Bone marrow (tissue), 2 donors: ENCODE measurements around the gene PUS10.
"Not testable (repeated sequence)": the region's sequence is repeated elsewhere in the genome, so short reads cannot be mapped to it uniquely, and the experiment has no call there.

Source experiments
- DNase-seq, 2 donors: peaks; one replicate each; lab custom pipeline; 2025; lab: John Stamatoyannopoulos, UW

Gene PUS10

DNA sequence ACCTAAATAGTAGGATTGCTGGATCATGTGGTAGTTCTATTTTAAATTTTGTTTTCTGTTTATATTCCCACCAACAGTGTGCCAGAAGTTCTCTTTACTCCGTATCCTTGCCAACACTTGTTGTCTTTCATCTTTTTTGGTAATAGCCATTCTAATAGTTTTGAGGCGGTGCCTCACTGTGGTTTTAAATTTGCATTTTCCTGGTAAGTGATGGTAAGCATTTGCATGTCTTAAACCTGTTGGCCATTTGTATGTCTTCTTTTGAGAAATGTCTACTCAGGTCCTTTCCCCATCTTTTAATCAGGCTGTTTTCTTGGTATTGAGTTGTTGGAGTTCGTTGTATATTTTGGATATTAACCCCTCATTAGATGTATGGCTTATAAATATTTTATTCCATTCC lies 85.1 kb downstream of the PUS10 start:
- no peak for DNase-seq

DNA sequence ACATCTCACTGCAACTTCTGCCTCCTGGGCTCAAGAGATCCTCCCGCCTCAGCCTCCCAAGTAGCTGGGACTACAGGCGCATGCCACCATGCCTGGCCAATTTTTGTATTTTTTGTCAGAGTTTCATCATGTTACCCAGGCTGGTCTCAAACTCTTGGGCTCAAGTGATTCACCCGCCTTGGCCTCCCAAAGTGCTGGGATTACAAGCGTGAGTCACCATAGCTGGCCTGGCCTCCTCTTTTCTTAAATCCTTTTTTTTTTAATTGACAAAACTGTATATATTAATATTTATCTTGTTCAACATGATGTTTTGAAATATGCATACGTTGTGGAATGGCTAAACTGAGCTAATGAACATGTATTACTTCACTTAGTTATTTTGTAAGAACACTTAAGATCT lies 86.0 kb downstream of the PUS10 start:
- DNase-seq, result not testable (repeated sequence)

DNA sequence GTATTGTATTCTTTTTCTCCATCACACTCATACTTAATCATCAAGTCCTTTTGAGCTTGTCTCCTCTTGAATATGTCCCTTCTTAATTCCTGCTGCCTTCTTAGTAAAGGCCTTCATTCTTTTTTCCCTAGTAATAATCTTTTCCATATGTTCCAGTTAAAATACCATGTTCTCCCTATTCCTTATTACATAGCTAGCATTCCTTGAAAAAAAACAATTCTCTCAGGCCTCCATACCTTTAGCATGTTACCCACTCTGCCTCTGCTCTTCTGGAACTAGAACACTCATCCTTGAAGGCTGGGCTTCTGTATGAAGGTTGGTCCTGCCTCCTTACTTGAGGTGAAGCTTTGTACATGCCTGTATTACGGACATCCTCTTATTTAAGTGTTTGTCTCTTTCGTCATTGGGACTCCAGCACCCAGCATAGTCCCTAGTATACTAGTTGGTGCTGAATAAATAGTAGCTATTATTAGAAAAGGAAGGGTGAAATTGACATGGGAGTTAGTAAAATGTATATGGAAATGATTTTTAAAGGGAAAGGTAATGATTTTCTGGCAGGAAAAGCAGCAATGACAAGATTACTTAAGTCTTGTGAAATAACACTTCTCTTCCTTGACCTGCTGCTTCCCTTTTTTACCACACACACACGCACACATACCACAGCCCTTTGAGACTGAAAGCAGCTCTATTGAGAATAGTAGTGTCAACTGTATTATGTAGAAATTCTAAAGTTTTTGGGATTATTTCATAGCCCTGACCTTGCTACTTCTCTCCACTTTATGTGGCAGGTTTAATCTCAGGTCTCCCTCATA lies 91.1 kb downstream of the PUS10 start:
- DNase-seq, result peak in 1 of 2 donors; percentile 84

DNA sequence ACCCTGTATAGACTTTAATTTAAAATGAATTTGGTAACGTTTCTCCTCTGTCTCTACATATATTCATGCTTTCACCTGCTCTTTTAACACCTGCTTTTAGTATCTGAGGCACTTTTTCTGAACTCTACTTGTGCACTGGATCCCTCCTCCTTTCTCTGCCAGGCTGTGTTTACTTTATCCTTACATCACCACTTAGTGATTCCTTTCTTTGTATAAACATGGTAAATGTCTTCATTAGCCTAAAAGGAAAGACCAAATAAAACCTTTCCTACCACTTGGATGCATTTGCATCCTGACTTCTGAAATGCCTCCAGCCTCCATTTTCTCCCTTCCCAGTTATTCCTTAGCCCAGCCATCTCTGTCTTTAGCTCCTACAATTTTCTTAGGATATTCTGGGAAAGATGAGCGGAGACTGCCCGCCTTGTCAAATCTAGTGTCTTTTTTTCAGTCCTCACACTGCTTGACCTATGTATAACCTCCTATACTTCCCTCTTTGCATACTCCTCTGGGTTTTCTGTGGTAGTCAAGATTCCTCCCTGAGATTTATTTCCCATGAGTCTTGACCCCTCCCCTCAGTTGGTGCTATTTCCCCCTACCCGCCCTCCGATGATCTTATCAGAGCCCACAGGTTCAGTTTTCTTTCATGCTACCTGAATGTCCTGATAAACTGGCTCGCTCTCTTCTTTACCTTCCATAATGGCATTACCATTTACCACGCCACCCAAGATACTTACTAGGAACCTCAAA lies 91.9 kb downstream of the PUS10 start:
- no peak for DNase-seq

DNA sequence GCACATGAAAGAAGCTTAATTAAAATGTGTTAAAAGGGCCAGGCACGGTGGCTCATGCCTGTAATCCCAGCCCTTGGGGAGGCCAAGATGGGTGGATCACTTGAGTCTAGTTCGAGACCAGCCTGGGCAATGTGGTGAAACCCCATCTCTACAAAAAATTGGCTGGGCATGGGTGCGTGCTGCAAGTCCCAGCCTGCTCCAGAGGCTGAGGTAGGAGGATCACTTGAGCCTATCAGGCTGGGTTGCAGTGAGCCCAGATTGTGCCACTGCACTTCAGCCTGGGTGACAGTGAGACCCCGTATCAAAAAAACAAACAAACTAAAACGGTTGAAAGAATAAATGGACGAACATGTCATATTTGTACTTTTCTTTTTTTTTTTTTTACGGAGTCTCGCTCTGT lies 110.7 kb downstream of the PUS10 start:
- no peak for DNase-seq

DNA sequence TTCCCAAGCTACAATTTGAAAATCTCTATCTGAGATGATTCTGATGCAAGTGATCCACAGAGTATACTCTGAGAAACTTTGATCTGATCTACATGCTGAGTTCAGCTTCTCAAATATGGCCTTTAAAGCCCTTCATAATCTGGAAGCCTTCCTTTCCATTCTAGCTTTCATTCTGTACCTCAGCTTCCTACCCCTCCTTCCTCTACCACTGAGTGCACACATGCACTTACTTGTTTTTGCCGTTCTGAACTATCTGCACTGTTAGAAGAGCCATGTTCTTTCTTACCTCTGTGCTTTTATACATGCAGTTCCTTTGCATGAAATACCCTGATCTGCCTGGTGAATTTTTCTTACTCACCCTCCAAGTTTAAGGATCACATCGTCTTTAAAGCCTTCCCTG lies 111.7 kb downstream of the PUS10 start:
- no peak for DNase-seq

DNA sequence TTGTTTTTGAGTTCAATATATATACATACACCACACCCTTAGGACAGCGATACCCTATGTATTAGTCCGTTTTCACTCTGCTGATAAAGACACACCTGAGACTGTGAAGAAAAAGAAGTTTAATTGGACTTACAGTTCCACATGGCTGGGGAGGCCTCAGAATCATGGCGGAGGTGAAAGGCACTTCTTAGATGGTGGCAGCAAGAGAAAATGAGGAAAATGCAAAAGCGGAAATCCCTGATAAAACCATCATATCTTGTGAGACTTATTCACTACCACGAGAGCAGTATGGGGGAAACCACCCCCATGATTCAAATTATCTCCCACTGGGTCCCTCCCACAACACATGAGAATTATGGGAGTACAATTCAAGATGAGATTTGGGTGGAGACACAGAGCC lies 112.2 kb downstream of the PUS10 start:
- DNase-seq, result not testable (repeated sequence)

DNA sequence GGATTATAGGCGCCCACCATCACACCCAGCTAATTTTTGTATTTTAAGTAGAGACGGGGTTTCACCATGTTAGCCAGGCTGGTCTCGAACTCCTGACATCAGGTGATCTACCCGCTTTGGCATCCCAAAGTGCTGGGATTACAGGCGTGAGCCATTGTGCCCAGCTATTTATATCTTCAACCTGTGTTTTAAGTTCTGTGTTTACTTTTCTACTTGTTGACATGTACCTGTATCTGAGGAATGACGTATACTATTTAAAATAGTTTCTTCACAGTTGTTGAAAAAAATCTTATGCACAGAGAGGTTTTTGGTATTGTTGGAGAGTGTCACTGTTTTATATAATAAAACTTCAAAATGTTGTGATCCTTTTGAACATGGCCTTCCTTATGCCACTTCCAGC lies 116.8 kb downstream of the PUS10 start:
- DNase-seq, result not testable (repeated sequence)

DNA sequence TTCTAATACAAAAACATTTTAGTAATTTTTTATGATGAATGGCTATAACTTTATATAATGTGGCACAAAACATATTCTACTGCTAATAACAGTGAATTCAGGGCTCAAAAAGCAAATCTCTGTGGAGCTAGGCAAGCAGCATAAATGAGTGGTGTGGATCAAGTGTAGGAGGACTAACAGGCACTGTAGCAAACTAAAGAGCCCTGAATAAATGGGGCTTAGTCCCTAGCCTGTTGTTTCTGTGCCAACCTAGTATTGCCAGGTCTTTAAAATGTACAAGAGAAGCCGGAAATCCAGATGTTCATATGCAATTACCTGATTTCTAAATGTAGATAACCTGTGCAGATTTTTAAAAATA lies 118.2 kb downstream of the PUS10 start:
- no peak for DNase-seq

DNA sequence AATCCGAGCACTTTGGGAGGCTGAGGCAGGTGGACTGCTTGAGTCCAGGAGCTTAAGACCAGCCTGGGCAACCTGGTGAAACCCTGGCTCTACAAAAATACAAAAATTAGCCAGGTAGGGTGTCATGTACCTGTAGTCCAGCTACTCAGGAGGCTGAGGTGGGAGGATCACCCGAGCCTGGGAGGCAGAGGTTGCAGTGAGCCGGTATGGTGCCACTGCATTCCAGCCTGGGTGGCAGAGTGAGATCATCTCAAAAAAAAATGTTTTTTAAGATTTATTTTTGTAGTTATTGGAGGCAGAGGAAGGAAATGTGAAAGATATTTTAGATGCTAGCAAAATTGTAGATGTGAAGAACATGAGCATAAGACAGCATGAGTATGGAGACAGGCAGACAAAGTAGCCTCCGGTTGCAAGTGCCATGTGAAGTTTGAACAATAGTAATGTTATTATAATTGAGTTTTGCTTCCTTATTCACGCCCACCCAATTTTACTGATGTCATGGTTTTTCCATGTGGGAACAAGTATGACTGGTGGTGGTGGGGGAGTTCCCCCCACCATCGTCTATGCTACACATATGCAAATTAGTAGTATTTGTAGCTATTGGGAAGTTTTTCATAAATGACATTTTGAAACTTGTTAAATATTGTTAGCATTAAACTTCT lies 118.7 kb downstream of the PUS10 start:
- no peak for DNase-seq

DNA sequence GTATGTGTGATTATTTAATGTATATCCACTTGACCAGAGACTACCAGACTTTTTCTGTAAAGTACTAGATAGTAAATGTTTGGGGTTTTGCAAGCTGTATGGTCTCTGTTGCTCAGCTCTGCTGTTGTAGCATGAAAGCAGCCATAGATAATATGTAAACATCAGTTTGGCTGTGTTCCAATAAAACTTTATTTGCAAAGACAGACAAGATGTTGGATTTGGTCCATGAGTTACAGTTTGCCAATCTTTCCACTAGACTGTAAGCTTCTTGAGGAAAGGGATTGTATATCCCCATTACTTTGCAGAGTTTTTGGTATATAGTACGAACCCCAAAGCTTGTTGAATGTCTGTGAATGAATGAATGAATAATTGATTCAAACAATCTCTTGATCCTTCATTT lies 119.5 kb downstream of the PUS10 start:
- no peak for DNase-seq
